GM18907 (cell line): ENCODE measurements around the gene CXCL13.
A peak's percentile ranks its signal among the peaks of the same experiment; 100 is the strongest.
"Not testable (repeated sequence)": the region's sequence is repeated elsewhere in the genome, so short reads cannot be mapped to it uniquely, and the experiment has no call there.

Experiments
- ATAC-seq: cut with Tn5 transposase; IDR thresholded peaks from one replicate; pipeline ENCODE4 v1.9.1; 2021; ENCODE audit warnings: mild to moderate bottlenecking, moderate library complexity; ENCODE audit not compliant: unreplicated experiment

The CXCL13 gene, protein sequence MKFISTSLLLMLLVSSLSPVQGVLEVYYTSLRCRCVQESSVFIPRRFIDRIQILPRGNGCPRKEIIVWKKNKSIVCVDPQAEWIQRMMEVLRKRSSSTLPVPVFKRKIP

DNA sequence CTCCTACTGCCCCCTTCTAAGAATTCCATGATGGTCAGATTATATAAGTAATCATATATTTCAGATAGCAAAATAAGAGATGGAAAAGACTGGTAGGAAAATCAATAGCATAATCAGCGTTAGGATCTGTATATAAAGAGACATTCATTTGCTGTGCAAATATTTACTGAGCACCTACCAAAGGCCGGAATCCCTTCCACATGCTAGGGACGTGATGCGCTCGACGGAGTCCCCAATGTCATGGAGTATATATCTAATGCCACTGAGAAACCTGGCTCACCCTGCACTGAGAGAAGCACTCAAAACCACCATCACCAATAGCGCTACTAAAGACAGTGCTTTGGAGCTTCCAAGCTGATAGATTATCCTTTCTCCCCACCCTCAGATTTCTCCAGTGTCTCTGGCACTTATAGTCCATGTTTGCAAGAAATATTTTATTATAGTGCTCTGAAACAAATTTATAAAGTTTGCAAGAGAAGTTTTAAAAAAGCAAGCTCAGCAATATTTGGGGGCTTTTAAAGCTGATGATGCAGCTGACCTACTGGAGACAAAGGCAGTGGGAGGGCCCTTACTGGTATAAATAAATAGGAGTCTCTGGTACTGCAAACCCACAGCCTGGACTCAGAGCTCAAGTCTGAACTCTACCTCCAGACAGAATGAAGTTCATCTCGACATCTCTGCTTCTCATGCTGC is at the start of gene CXCL13:
TSS of gene CXCL13 (plus strand) at position 611 of the 693 bp plus-strand sequence. CDS start at position 657, 46 bp downstream.
- no peak for ATAC-seq

DNA sequence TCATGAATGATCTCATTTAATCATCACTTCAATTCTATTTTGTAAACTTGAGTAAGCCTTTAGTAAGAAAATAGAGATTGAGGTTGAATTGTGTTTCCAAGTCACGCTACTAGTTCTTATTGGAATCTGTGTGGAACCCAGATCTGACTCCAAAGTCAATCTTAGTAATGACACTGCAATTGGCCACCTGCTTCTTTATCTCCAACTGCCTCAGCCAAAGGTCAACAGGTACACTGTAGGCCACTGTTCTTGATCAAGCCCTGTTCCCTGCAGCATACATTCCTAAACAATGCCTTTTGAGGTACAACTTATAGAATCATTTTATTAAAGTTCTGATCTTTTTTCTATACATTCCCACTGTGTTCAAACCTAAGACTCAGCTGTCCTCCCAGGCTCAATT is 45.5 kb upstream of the CXCL13 start:
- ATAC-seq: no peak

DNA sequence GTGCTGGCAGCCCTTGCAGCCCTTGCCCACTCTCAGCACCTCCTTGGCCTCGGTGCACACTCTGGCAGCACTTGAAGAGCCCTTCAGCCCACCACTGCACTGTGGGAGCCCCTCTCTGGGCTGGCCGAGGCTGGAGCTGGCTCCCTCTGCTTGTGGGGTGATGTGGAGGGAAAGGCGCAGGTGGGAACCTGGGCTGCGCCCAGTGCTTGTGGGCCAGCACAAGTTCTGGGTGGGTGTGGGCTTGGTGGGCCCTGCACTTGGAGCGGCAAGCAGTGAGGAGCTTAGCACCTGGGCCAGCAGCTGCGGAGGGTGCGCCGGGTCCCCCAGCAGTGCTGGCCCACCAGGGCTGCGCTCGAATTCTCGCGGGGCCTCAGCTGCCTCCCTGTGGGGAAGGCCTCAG is 43.9 kb upstream of the CXCL13 start:
- ATAC-seq: not testable (repeated sequence)

DNA sequence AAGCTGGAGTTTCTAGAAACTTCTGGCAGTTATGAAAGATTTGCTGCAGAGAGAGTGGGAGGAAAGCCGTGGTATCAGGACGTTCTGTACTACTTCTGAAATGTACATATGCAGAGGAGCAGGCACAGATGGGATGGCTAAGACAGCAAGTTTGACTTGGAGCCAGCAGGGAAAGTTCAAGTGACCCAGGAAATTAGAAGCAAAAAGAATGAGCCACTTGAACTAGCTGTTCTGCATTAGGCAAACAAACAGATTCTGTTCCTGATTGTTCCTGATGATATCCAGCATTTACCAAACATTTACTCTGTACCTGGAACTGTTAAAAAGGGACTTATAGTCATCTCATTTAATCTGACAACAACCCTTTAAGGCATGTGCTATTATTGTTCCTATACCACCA is 41.4 kb upstream of the CXCL13 start:
- ATAC-seq: no peak

DNA sequence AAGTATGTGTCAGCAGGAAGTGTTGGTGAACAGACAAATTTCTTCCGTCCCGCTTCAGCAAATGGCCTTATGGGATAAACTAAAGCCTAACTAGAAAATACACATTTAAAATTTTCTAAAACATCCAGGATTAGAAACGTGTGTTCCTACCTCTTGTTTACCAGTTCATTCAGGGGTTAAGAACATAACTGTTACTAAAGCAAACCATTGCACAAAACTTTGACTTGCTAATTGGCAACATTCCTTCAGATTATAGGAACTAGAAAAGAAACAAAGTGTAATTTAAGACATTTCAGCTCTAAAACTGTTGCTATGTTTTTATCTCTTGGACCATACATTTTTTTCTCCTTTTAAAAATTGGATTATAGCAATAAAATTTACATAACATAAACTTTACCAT is 39.5 kb upstream of the CXCL13 start:
- no peak for ATAC-seq

DNA sequence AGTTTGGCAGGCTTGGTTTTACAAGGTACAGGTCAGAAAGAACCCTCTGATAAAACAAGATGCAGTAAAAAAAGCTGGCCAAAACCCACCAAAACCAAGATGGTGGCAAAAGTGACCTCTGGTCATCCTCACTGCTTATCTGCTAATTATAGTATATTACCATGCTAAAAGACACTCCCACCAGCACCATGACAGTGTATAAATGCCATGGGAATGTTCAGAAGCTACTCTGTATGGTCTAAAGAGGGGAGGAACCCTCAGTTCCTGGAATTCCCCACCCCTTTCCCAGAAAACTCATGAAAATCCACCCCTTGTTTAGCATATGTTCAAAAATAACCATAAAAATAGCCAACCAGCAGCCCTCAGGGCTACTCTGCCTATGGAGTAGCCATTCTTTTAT is 38.1 kb upstream of the CXCL13 start:
- no peak for ATAC-seq

DNA sequence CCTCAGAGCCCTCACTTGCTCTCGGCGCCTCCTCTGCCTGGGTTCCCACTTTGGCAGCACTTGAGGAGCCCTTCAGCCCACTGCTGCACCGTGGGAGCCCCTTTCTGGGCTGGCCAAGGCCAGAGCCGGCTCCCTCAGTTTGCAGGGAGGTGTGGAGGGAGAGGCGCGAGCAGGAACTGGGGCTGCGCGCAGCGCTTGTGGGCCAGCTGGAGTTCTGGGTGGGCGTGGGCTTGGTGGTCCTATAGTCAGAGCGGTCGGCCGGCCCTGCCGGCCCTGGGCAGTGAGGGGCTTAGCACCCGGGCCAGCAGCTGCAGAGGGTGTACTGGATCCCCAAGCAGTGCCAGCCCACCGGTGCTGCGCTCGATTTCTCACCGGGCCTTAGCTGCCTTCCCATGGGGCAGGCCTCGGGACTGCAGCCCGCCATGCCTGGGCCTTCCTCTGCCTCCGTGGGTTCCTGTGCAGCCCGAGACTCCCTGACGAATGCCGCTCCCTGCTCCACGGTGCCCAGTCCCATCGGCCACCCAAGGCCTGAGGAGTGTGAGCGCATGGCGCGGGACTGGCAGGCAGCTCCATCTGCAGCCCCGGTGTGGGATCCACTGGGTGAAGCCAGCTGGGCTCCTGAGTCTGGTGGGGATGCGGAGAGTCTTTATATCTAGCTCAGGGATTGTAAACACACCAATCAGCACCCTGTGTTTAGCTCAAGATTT is 35.0 kb upstream of the CXCL13 start:
- ATAC-seq: not testable (repeated sequence)

DNA sequence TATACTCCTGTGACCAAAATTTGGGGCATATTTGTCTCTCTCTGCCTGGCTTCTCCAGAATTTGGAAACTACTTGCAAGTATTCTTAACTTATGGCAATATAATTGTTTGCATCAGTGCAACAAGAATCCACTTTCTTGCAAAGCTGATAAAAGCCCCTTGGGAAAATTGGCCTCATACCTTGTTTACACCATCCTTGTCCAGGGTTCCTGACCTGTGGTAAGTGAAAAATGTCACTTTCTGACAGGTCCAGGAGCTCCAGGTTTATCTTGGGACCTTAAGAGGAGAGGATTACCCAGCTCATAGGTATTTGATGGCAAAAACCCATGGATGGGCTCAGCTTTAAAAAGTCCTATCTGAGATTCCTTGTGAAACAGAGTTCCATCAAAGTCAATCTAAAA is 29.3 kb upstream of the CXCL13 start:
- no peak for ATAC-seq

DNA sequence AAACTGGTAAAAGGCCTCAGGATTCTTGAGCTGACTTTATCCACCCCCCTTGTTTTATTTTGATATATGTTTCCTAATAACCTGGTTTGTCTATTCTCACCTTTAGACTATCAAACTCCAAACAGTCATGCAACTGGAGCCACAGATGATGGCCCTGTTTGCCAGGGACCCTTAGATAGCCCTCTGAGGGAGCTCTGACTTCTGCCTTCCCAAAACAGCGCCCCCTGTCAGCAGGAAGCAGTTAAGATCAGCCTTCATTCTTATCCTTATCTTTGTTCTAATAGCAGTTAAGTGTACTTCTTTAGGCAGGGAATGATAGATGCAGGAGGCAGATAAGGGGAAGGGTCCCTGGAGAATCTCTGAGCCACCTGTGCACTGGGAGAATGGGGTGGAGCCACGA is 27.5 kb upstream of the CXCL13 start:
- no peak for ATAC-seq

DNA sequence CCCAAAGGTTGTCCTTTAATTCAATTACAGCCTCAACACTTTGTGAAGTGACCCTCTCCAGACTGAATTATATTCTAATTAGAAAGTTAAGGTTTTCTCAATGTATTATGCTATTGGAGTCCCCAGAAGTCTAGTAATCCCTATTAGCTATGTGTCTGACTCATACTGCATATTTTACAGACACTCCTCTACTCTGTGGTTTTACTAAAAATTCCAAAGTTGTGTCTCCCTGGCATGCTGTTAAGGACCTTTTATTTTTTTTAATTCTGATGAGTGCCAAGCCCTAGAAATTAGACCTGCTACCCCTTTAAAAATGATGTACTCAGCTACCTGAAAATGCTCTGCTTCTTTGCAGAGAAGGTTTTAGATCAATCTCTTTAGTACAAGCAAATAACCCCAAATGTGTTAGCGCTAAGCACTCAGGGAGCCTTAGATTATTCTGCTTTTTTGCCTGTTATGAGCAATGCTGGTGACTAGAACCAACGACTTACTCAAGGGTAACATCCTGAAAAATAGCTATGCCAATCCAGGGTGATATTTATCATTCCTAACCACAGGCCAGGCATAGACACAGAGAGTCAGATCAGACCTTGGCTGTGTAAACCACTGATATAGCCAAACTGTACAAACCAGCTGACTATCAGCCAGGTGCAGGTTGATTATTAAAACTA is 26.1 kb upstream of the CXCL13 start:
- ATAC-seq: no peak

DNA sequence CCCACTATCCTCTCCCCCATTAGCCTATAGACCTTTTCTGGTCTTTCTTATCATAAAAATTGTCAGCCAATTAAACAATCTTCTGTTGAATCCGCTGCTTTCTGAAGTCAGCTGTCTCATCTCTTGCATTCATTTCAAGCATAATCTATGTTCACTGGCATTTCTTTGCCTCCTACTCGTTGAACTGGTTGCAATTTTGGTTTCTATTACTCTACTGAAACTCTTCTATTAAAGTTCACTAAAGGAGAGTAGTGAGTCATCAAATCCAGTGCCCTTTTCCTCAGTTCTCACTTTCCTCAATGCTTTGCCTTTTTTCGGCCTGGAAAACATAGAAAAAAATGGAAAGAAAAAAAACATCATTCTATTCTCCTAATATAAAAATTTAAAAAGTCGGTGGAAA is 23.9 kb upstream of the CXCL13 start:
- ATAC-seq: peak; percentile 70

DNA sequence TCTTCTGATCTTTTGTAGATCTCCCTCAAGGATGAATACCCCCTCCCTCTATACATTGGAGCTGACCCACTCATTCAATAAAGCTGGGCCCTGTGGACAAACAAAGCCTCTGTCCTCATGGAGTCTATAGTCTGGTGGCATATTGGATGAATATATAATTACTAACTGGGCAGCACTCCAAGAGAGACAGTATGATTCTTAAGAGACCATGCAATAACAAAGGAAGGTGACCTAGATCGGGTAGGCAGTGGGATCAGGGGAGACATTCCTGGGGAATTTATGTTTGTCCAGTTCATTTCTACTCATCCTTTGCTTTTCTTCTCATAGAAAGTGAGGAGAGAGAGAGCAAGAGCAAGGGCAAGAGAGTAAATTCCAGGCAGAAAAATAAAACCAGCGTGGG is 23.5 kb upstream of the CXCL13 start:
- no peak for ATAC-seq

DNA sequence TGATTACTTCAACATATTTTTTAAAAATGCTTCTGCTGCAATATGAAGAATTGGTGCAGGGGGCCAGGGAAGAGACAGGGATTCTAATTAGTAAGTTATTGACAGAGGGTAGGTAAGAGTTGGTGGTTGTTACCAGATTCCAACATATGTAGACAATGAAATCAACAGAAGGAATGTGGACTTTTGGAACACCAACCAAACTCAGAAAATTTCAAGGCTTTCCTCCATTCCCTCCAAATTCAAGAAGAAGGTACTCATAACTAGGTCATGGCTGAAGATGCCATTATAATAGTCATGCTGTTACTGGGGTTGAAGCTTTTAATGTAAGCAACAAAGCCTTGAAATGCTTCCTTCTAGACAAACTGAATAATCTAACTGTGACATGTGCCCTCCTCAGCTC is 22.9 kb upstream of the CXCL13 start:
- ATAC-seq: no peak

DNA sequence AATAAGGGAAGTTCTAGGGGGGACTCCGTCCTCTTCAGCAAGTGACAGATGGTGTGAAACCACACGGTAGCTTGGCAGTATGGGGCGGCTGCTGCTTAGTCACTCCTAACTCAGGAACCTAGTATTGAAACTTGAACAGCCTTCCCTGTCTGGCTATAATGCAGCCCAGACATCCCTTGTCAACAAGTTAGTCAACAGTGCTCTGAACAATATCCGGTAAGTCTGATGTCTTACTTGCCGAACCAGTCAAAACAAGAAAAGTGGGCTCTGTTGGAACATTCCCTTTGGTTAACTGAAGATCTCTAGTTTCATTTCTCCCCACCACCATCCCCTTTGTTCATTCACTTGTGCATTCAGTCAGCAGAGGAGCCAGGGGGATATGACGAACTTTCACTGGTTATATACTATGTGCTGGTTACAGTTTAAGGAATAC is 18.7 kb upstream of the CXCL13 start:
- peak; percentile 99 for ATAC-seq

DNA sequence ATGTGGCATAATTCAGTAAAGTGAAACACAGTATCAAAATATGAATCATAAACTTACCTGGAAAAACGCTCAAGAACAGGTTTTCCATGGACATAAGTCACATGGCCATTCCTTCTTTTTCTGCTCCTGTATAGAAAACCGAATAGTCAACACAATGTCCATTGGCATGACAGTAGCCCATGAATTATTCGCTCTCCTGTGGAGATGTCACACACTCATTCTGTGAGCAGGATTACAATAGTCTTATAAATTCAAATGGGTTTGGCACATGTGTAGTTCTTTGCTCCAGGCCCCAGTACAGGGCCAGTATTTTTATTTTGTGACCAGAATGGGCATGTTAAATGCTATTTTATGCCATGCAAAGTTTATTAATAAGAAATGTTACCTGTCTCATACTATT is 15.1 kb upstream of the CXCL13 start:
- no peak for ATAC-seq

DNA sequence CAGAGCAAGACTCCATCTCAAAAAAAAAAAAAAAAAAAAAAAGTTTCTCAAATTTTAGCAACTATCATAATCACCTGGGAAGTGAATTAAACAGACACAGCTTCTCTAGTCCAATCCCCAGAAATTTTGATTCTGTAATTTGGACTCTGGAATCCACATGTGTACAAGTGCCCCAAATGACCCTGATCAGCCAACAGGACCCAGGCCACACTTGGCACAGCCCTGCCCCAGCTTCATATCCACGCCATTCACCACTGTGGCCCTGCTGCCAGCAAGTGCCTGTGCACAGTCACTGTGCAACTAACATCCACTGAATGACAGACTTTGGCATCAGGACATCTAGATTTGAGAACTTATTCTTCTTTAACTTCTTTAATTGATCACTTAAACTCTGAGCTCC is 14.1 kb upstream of the CXCL13 start:
- no peak for ATAC-seq

DNA sequence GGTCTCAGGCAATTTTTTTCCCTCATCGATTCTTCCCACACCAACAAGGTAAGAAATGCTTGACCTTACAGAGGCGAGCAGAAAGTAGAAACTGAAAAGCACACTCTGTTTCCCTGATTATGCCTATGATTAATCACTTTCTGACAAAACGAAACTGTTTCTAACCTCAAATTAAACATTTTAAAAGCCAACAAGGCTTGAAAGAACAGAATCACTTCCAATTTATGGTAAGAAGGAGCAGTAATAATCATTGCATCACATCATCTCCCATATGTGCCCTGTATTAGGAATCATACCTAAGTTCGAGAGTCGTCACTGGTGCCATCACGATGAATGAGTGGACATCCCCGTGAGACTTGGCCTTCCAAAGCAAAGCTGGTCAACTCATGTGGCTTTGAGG is 12.5 kb upstream of the CXCL13 start:
- ATAC-seq: no peak

DNA sequence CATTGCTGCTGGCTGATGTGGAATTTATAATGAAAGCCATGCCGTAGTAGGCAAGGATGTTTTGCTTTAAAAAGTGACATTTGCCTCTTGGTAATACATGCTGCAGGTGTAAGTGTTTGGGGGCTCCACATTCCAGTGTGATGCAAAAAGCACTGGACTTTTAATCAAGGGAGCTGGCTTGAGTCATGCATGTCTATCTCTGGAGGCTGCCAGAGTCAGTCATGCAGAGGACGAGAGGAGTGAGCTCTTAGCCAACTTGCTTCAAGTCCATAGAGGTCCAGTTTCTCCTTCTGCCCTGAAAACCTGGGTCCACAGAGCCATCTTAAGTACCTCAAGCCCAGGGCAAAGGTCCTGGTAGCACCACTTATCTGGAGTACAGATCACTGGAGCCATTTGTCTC is 11.6 kb upstream of the CXCL13 start:
- no peak for ATAC-seq

DNA sequence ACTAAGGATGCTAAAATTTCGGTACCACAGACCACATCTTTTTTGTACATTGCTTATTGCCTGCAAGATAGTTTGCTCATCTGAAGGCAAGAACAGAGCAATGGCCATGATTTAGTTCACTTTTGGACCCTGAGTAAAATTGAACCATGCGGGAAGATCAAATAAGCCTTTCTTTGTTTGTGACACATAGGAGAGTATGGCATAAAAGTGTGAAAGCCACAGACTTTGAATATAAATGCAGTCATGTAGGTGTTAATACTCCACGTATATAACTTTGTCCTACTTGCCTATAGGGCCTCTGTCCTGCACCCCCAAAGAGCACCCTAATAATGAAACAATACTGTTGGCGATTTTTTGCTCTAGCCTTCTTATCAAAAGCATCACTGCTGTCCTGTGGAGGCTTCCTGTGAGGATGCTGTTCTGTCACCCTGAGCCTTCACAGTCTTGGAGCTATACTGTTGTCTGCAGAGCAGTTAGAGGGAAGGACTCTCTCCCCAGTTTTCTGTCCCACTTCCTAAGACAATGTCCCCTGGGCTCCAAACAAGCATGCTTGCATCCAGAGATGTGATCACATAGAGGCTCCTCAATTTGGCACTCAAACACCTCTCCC is 10.2 kb upstream of the CXCL13 start:
- no peak for ATAC-seq

DNA sequence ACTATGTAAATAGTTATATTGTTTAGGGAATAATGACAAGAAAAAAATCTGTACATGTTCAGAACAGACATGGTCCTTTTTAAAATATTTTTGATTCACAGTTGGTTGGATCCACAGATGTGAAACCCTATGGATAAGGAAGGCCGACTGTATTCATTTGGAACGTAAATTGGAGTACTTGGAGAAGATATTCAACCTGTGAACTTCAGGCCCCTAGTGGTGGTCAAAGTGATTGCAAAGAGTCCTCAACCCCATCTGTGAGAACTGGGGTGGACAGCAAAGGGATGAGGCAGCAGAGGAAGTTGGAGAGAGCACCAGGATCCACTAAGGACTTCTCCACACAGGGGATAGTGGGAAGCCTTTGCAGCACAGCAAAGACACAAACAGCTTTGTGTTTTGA is 6.2 kb upstream of the CXCL13 start:
- no peak for ATAC-seq
